ENCODE results near the gene KLHL22.

- TF ChIP-seq, protein P1, sequence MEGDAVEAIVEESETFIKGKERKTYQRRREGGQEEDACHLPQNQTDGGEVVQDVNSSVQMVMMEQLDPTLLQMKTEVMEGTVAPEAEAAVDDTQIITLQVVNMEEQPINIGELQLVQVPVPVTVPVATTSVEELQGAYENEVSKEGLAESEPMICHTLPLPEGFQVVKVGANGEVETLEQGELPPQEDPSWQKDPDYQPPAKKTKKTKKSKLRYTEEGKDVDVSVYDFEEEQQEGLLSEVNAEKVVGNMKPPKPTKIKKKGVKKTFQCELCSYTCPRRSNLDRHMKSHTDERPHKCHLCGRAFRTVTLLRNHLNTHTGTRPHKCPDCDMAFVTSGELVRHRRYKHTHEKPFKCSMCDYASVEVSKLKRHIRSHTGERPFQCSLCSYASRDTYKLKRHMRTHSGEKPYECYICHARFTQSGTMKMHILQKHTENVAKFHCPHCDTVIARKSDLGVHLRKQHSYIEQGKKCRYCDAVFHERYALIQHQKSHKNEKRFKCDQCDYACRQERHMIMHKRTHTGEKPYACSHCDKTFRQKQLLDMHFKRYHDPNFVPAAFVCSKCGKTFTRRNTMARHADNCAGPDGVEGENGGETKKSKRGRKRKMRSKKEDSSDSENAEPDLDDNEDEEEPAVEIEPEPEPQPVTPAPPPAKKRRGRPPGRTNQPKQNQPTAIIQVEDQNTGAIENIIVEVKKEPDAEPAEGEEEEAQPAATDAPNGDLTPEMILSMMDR (IDR thresholded peaks at IDR 0.05) = no peak
- TF ChIP-seq POLR2A (IDR thresholded peaks at IDR 0.05) = no peak
These were observed 41.2 kb upstream of the KLHL22 start for GRCh38 chr22:20536590-20537324.
